ENCODE data around the gene TMEM132A. TPM values are rescaled to one million over a fixed set of nuclear protein-coding genes. Genes with fewer than 3 reads are reported as not detected.

The TMEM132A gene
- total RNA-seq, 4 donors from 2014 or later = 3.2 to 8.9 (median 6.5) TPM

DNA sequence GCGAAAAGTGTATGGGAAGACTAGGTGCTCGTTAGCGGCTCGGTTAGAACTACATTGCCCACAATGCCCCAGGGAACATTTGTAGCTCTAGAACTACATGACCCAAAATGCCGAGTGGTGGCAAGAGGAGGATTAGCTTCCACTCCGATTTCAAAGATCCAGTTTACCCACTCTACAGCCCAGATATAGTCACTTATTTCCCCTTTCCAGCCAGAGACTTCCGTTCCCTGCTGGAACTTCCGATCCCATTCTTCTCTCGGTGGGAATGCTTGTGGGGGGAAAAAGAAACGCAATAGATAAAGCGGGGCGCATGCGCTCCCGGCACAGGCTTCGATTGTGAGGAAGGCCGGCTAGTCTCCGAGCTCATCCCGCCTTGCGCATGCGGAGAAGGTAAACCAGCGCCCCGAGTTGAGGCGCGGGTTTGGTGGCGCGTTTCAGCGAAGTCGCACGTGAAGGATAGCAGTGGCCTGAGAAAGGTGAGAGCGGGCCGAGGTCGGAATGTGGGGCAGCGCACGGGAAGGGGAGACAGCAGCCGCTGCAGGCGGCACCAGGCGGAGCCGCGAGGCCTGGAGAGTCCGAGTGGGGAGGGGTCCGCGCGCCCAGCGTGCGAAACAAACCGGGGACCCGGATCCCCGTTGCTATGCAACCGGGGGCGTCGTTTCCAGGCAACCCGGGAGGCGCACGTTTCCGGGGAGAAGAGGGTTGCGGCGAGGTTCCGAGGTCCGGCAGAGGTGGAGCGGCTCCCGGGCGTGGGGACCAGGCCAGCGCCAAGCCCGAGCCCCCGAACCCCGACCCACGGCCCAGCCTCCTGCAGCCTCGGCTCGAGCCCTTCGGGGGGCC is 10.2 kb upstream of the TMEM132A start, which contains the start of gene TMEM109:
TMEM109 (plus strand) TSS at position 366 of the 840 bp plus-strand sequence. CDS start 5,536 bp downstream, outside the sequence.
- H3K27me3 ChIP-seq = no peaks in the 10 kb centered on the region
- ATAC-seq = peak; percentile 89
- no peaks in the 10 kb centered on the region for H3K36me3 ChIP-seq
- H3K4me1 ChIP-seq = peaks cover 0 to 56% (median 16%) of the 10 kb centered on the region in 3 donors
- WGBS, 2 donors (ENCODE audit: low coverage in 1 of 2) = 0% methylated on average over 7 to 16 of the region's 70 CpGs
- TF ChIP-seq POLR2AphosphoS5 (IDR thresholded peaks at IDR 0.05) (peak; percentile 49), CTCF (IDR thresholded peaks at IDR 0.05) (peak in 1 of 4 experiments; percentile 33), EP300 (IDR thresholded peaks at IDR 0.05) (no peak), POLR2A (IDR thresholded peaks at IDR 0.05) (peak; percentile 16 to 44)
- H3K27ac ChIP-seq = peak within 1 kb of the TSS; percentile 93 to 97 (median 97)
- no peaks in the 10 kb centered on the region for H3K9me3 ChIP-seq
- peak within 1 kb of the TSS; percentile 75 to 95 for H3K4me3 ChIP-seq

- no peaks in the 10 kb centered on the region for H3K9me3 ChIP-seq
- H3K4me3 ChIP-seq = peak overlapping the region; percentile 75 to 95
- H3K4me1 ChIP-seq = peaks cover 0 to 64% (median 18%) of the 10 kb centered on the region in 3 donors
- H3K27ac ChIP-seq = peak overlapping the region; percentile 93 to 97 (median 97)
- ATAC-seq = peak; percentile 35
- no peak for TF ChIP-seq CTCF (IDR thresholded peaks at IDR 0.05)
- TF ChIP-seq POLR2AphosphoS5 (IDR thresholded peaks at IDR 0.05) = no peak
- no peak for TF ChIP-seq EP300 (IDR thresholded peaks at IDR 0.05)
- no peak for TF ChIP-seq POLR2A (IDR thresholded peaks at IDR 0.05)
- WGBS, 2 donors (ENCODE audit: low coverage in 1 of 2) = 0 to 2% methylated on average over 7 to 15 of the region's 31 CpGs
- H3K27me3 ChIP-seq = no peaks in the 10 kb centered on the region
- H3K36me3 ChIP-seq = peaks cover 0 to 2% of the 10 kb centered on the region in 2 donors
Observed at GRCh38 chr11:60914633-60915247, 9.5 kb upstream of the TMEM132A start.

- Histone ChIP-seq H3K27ac (peak overlapping the region; percentile 93 to 97 (median 97)), H3K36me3 (peaks cover 0 to 8% of the 10 kb centered on the region in 2 donors), H3K9me3 (no peaks in the 10 kb centered on the region), H3K4me3 (peak overlapping the region; percentile 75 to 95), H3K4me1 (peaks cover 0 to 70% (median 20%) of the 10 kb centered on the region in 3 donors), H3K27me3 (no peaks in the 10 kb centered on the region)
- TF ChIP-seq POLR2AphosphoS5 (IDR thresholded peaks at IDR 0.05) = no peak
- no peak for TF ChIP-seq POLR2A (IDR thresholded peaks at IDR 0.05)
- TF ChIP-seq CTCF (IDR thresholded peaks at IDR 0.05) = peak in 2 of 4 experiments; percentile 10 to 58
- peak; percentile 44 for ATAC-seq
- 16 to 37% methylated on average over 2 to 6 of the region's 17 CpGs for WGBS, 2 donors (ENCODE audit: low coverage in 1 of 2)
Observed at GRCh38 chr11:60915248-60915914, 8.9 kb upstream of the TMEM132A start.

DNA sequence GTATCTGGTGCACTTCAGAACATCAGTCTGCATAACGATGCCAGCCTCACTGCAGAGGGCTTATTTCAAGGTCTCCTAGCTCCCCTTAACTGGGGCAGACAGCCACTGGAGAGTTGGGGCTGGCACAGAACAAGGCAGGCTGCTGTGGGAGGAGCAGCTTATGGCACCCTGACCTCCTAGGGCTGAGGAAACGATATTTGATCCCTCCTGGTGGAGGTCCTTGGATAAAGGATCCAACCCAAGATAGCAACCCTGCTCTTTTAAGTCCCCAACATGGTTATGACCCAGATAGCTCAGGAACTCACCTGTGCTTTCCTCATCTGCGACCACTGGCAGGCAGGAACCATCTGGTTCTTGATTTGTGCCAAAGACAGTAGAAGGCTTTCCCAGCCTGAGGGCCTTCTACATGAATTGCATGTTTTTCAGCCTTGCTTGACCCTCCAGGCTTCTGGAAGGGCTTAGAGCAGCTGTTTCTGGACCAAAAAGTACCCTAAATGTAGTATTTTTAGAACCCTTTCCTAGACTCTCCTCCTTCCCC is 7.5 kb upstream of the TMEM132A start:
- no peak overlapping the region for H3K4me3 ChIP-seq
- TF ChIP-seq CTCF (IDR thresholded peaks at IDR 0.05) (no peak), POLR2AphosphoS5 (IDR thresholded peaks at IDR 0.05) (no peak), POLR2A (IDR thresholded peaks at IDR 0.05) (no peak)
- peaks cover 0 to 73% (median 20%) of the 10 kb centered on the region in 3 donors for H3K4me1 ChIP-seq
- 83% methylated on average over 1 of the region's 3 CpGs for WGBS, 2 donors (ENCODE audit: low coverage in 1 of 2)
- H3K27ac ChIP-seq = no peak overlapping the region
- no peaks in the 10 kb centered on the region for H3K9me3 ChIP-seq
- H3K27me3 ChIP-seq = no peaks in the 10 kb centered on the region
- no peak for ATAC-seq
- H3K36me3 ChIP-seq = peaks cover 0 to 22% of the 10 kb centered on the region in 2 donors

All from gastroesophageal sphincter (tissue), 4 donors.